ENCODE data around the gene GK2. TPM values are rescaled to one million over a fixed set of nuclear protein-coding genes. Genes with fewer than 3 reads are reported as not detected.

Gene GK2
- total and polyA plus RNA-seq, 9 of the 15 experiments (the other 6 are each of a cell fraction or from before 2014, with no cell fraction given), result 0.07 TPM; not detected in 8

GRCh38 chr4:79450053-79450452, 42.0 kb upstream of the GK2 start (continued):
- TF ChIP-seq SFPQ (IDR thresholded peaks at IDR 0.05; ENCODE audit: low read depth, low read length) (no peak), CSDE1 (IDR thresholded peaks at IDR 0.05) (no peak), L3MBTL2 (IDR thresholded peaks at IDR 0.05) (no peak)

GRCh38 chr4:79446145-79446544, 38.1 kb upstream of the GK2 start:
- Histone ChIP-seq H3K9me1 (ENCODE audit: control insufficient read depth, insufficient read depth, low read length) (no peaks in the 10 kb centered on the region), H3K79me2 (ENCODE audit: control insufficient read depth, insufficient read depth, low read length) (no peaks in the 10 kb centered on the region), H3K9me3 (replicated peaks; ENCODE audit: control insufficient read depth, insufficient read depth, low read depth, low read length) (no peaks in the 10 kb centered on the region), H3K27me3 (ENCODE audit: control insufficient read depth in 2 of 2, insufficient read depth in 2 of 2, low read length in 2 of 2) (no peaks in the 10 kb centered on the region), H3K36me3 (ENCODE audit: control insufficient read depth, insufficient read depth, low read length) (no peaks in the 10 kb centered on the region), H3K27ac (ENCODE audit: extremely low read depth, low read depth, low read length) (no peak overlapping the region), H3K9ac (ENCODE audit: insufficient read depth in 1 of 2, low read depth in 2 of 2, low read length in 2 of 2) (no peak overlapping the region), H4K20me1 (replicated peaks; ENCODE audit: control insufficient read depth, insufficient read depth, low read length) (no peaks in the 10 kb centered on the region), H3K4me1 (replicated peaks in 1 of 2; ENCODE audit: control insufficient read depth in 2 of 2, insufficient read depth in 2 of 2, low read length in 2 of 2) (no peaks in the 10 kb centered on the region), H3K4me3 (no peak overlapping the region), H3K4me2 (ENCODE audit: insufficient read depth, low read length) (no peak overlapping the region), H2AFZ (ENCODE audit: low read depth, low read length) (no peak overlapping the region)
- FAIRE-seq (no peak), ATAC-seq (no peak), DNase-seq (ENCODE audit: extremely low read depth in 1 of 4, low spot score in 3 of 4) (no peak)
- BruUV-seq (replicated peaks), result no TSS peak
- no peak for TF ChIP-seq NCOA6 (IDR thresholded peaks at IDR 0.05)
- no peak for TF ChIP-seq SP1 (CRISPR knock-in tag; IDR thresholded peaks at IDR 0.05)
- TF ChIP-seq ZNF655 (CRISPR knock-in tag; IDR thresholded peaks at IDR 0.05), result no peak
- no peak for TF ChIP-seq ZNF274 (IDR thresholded peaks at IDR 0.05; ENCODE audit: borderline replicate concordance, low read depth, low read length)
- no peak for TF ChIP-seq RFX7 (CRISPR knock-in tag; IDR thresholded peaks at IDR 0.05)
- intact Hi-C loops (cut with micrococcal nuclease), result no loop called here
- 28% methylated on average over 4 of the region's 4 CpGs for WGBS (ENCODE audit: insufficient coverage, low coverage, missing lambda C conversion rate)
- in situ Hi-C loops (cut with MboI), result no loop called here
- ChIA-PET POLR2A (no interaction called here), CTCF (ENCODE audit: low intra/inter-chr PET ratio) (no interaction called here)
